HL-60/S4 treated with phorbol 12-myristate 13-acetate at 8.2 ng/mL for 4 days and 3 days (cell line): ENCODE results near the gene HILPDA.

Source experiments
- in situ Hi-C: fragments of 300-500 bp; cut with MboI; formaldehyde crosslinking; loops from 2 replicates; pipeline ENCODE4 v1.15.0; 2022; ENCODE audit warnings: low sequenced_read_pairs

Gene HILPDA, protein sequence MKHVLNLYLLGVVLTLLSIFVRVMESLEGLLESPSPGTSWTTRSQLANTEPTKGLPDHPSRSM

DNA sequence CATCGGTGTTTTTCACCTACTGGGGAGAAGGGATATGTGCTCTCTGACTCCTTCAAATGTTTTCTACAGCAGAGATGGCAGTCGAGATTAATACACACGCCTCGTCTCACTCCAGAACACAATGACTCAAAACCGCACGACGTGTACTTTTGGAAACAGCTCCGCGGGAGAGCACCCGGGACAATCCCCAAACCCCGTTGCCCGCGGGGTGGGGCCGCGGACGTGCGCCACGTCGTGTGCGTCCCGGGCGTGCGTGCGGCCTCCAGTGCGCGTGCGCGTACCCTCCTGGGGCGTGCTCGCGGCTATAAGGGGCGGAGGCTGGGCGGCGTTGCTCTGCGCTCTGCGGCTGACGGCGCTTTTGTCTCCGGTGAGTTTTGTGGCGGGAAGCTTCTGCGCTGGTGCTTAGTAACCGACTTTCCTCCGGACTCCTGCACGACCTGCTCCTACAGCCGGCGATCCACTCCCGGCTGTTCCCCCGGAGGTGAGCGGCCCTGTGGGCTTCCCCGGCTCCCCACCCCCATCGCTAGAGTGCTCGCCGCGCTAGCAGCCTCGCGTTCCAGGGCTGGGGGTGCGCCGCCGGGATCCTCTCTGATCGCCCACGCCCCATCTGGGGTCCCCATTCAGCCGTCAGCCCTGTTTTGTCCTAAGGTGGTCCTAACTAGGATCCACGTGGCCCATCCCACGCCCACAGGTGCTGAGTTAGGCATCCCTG, at the start of gene HILPDA:
Gene HILPDA (plus strand): TSS at position 336 of the 712 bp plus-strand sequence. CDS start 1,391 bp downstream, outside the sequence.
- in situ Hi-C loops: no loop called here

DNA sequence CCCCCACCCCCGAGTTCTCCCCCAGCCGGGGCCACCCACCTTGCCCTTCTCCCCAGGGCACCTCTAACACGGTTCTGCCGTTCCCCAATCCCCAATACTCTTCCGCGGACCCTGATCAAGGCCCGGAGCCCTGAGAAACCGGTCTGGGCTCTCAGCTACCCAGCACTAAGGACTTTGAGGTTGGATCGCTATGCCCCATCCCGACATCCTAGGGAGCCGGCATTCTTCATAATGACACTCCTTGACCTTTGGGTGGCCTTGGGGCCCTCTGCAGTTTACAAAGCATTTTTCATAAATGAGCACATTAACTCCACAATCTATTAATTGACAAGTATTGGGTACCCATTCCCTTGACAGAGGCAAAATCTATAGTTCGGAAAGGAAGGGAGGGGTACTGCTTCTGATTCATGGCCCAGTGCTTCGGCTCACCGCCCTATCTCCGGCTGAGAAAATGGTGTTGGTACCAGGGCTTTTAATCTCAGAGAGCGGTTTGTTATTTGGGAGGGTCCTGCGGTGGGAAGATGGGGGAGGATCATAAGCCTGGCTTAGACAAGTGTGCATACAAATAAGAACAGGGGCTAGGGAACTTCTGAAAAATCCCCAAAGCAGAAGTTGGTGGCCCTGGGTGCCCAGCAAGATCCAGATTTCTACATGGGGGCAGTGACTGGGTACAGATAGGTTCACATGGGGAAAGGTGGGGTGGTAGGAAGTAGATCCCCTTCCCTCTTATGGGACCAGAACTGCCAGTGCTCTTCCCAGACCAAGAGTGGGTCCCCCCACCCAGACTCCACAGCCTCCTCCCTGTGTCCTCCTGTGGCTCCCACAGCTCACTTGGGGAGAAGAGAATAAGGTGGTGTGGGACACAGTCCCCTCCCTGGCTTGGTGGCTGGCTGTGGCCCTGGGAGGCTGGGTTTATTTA, 49.1 kb upstream of the HILPDA start:
- in situ Hi-C loops: no loop called here

DNA sequence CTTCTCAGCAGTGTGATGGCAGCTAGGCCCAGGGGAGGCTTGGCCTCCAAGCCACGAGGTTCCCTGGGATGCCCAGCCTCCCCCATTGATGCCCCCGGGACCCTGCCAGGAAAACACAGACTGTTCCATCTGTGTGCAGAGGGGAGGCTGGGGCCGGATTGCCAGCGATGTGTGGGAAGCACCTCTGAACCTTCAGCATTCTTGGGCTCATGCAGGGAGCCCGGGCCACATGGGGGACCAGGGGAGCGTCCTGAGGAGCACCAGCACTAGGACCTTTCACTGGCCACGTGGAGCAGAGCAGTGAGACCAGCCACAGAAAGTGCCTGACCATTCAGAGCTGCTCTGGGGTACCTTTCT, 48.5 kb upstream of the HILPDA start:
- in situ Hi-C loops: no loop called here

DNA sequence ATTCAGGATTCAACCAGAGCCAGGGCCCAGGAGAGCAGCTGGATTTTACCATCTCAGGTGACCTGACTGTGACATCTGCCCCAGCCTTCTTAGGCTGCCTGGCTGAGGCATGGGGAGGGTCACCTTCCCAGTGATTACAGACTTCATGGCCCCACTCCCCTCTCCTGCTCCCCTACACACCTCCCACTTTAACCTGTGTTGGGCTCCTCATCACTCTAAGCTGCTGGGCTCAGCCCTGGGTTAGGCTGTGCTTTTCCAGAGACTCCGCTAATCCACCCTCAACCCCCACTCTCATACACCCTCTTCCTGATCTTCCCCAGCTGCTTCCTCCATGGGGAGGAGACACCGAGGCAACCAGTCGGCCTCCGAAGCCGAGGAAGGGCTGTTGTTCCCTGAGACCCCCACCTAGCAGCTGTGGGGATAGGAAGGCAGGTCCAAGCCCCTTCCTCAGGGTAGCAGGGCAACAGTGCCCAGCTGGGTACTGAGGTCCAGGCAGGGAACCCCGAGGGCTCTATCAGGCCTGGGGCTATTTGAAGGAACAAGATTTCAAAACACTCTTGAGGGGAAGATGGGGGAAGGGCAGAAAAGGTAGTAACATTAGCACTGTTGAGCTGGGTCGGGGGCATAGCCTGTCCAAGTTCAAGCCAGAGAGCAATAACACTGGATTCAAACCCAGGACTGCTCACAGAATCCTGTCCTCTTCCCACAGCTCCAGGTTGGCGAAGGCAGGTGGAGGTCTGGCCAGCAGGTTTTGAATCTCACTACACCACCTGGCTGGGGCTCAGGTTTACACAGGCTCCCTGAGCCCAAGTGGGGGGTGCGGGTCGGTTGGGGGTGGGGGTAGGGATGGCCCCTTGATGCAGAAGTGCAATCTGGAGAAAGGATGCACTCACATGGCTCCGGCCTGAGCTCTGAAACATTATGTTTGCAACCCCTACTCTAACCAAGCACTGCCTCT, 47.6 kb upstream of the HILPDA start:
- in situ Hi-C loops: no loop called here

DNA sequence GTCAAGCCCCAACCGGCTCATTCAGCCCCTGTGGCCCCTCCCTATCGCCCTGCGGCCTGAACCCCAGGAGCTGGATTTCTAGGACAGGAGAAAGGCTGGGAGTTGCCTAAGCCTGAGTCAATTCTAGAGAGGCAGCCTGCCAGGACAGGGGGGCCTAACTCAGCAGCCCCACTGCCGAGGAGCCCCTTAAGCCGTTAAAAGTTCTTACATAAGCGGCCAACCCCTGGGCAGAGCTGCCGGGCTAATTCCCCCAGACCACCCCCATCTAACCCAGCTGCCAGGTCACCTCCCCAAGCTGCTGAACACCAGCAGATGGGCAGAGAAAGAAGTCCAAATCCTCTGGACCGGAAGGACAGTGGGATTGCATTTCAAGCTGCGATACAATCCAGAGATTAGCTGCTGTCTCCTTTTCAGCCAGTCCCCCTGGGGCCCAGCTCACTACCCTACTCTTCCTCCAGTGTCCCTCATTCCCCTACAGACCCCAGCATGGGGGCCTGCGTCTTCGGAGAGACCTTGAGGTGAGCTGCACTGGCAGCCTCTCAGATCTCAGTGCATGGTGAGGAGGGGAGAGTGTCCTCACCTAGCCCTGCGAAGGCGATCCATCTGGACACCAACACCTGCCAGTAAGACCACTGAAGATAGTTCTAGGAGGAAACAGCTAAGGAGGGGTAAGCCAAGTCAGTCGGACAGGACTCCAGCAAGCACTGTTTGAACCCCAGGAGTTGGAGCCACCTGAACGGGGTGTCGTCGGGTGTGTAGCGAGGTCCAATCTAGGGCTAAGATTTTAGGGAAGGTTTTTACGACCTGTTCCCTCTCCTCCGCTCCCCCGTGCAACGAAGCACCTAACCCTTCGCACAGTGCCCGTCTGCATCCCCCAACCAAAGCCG, 46.7 kb upstream of the HILPDA start:
- in situ Hi-C loops: no loop called here

DNA sequence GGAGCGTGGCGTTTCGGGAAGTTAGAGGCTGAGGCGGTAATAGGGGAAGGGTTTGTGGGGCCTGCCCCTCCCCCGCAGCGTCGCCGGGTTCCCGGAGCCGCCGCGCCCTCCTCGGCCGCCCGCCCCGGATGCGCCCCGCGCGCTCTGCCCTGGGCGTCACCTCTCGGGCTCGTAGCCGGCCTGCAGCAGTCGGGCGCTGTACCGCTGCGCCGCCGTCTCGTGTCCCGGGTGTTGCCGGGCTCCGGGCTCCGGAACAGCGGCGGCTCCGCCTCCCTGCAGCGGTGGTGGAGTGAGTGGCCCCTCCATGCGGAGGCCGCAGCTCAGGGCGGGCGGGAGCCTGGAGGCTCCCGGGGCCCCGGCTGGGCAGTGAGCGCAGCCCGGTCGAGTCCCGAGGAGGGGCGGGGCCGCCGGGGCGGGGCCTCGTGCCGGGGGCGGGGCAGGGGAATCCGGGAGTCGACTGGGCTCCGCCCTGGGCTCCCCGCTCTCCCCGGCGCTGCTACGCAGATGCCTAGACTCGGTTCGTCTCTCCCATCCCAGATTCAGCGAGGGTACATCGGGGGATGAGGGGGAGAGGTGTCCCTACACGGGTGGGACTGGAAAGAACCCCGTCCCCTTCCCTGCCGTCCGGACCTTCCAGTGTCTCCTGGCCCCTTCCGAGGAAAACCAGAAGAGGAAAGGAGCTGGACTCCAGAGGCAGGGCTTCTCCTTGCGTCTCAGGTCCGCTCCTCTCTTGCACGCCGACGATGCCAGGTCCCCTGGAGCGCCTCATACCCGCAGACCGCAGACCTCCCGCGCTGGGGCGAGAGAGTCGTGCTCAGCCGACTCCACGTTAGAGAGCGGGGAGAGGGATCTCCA, 45.9 kb upstream of the HILPDA start, which contains the start of gene IMPDH1:
Gene IMPDH1 (minus strand): TSS at position 387 of the 855 bp plus-strand sequence. CDS start 81 bp downstream, at position 306.
- in situ Hi-C loops: no loop called here

DNA sequence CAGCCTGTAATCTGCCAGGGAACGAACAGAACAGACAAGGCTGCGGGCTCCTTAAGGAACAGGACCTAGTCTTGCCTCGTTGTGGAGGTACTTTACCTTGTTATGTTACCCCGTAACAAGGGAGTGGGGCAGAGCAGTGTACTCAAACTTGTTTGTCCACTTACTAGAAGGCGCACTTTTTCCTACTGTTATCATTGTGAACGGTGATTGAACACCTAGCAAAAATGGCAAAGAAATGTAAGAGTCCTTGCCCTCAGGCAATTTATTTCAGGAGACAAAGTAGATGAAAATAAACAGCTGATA, 45.3 kb upstream of the HILPDA start:
- in situ Hi-C loops: no loop called here

DNA sequence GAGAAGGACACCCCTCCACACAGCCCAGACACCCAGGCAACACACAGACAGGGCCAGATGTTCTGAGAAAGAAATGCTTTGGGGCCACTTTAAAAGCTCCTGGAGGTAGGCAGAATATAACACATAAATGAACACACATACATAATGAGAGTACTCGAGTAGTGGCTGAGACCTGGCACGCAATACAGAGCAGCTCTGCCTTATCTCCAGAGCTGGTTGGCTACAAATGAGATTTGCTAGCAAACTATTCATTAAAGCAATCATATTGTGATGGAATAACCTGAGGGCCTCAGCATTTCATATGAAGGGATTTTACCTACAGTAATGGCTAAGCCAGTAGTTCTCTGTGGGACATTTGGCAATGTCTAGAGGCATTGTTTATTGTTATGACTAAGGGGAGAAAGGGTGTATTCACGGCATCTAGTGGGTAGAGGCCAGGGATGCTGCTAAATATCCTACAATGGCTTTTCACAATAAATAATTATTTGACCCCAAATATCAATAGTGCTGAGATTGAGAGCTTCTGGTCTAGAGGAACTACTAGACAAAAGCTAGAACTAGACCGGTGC, 40.4 kb upstream of the HILPDA start:
- in situ Hi-C loops: no loop called here

DNA sequence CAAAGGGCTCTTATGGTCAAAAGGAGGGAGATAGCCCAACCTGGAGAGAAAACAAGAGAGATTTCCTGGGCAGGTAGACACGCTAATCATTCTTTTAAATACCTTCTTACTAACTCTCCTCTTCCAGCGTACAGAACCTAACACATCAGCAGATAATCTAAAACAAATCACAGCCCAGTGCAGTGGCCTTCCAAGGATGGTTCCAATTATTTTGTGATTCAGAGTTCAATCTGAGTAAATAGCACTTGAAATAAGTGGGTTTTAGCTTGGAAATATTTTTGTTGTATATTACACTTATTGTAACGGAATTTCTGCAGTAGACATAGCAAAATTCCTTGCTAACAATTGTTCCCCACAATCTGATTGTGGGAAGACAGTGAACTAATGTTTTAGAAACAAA, 38.6 kb upstream of the HILPDA start:
- in situ Hi-C loops: no loop called here

DNA sequence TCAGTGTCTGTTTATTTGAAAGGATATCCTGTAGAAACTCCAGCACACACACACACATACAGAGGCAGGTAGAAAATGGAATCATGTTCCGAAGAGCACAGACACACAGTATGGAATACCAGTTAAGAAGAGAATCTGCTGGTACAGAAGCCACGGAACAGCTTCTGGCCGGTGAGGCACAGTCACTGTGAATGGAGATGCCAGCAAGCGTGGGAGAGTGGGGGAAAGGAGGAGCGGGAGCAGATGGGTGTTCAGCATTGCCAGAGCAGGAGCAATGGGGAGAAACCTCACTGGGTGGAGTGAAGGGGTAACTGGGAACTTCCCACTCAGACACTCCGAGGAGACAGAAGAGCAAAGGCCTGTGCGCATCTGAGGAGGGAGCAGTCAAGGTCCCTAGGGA, 36.4 kb upstream of the HILPDA start:
- in situ Hi-C loops: no loop called here

DNA sequence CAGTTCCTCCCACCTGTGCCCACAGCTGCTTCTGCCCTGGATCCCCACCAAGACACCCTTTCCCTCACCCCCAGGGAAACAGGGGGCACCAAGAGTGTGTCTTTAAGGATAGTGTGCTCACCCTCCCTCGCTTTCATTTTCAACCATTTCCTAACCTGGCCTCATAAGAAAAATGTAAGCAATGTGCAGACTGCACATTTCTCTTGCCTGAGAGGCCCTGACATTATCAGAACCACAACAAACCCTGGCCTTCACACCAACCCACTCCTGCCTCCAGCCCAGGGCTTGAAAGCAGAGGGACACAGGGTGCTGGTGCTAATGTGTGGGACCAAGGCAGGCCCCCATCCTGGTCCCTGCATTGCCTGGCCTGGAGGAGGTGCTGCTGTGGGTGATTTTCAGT, 34.9 kb upstream of the HILPDA start:
- in situ Hi-C loops: no loop called here

DNA sequence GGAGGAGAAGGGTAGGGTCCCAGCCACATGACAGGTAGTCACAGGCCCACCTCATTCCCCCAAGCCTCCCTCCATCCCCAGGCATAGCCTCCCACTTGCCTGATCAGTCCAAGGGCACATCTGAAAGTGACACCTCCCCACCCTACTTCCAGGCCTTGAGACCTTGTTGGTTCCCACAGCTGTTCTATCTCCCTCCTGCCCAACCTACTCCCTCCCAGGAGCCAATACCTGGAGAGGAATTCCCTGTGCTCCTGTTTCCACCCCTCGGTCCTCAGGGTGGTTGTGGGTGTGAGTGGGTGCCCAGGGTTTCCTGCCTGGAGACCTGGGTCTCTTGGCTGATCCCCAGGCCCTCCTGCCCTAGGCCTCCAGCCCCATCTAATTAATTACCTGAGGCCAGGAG, 34.3 kb upstream of the HILPDA start:
- in situ Hi-C loops: no loop called here

DNA sequence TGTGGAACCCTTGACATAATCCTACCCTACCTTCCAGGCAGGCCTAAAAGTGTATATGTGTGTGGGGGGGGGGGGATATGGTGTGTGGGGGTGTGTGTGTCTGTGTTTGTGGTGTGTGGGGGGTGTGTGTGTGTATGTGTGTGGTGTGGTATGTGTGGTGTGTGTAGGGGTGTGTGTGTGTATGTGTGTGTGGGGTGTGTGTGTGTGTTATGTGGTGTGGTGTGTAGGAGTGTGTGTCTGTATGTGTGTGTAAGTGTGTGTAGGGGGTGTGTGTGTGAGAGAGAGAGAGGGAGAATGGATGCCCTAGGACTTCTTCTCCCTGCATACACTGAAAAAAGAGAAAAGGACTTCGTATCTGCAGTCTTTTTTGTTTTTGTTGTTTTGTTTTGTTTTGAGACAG, 33.6 kb upstream of the HILPDA start:
- in situ Hi-C loops: no loop called here

DNA sequence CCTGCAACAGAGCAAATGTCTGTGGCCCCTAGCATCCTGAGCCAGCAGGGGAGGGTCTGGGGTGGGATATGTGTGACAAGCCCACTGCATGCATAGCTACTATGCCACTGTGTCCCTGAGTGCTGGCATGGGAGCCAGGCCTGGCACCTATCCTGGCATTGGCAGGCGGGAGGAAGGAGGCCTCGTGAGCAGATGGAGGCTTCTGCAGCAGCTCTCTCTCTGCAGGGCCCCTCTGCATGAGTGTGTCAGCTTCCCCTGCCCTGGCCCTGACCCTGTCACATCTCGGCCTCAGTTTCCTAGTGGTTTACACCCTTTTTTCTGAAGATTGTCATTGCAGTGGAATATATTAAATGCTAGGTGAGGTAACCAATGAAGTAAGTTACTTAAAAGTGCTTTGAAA, 32.8 kb upstream of the HILPDA start:
- in situ Hi-C loops: no loop called here

DNA sequence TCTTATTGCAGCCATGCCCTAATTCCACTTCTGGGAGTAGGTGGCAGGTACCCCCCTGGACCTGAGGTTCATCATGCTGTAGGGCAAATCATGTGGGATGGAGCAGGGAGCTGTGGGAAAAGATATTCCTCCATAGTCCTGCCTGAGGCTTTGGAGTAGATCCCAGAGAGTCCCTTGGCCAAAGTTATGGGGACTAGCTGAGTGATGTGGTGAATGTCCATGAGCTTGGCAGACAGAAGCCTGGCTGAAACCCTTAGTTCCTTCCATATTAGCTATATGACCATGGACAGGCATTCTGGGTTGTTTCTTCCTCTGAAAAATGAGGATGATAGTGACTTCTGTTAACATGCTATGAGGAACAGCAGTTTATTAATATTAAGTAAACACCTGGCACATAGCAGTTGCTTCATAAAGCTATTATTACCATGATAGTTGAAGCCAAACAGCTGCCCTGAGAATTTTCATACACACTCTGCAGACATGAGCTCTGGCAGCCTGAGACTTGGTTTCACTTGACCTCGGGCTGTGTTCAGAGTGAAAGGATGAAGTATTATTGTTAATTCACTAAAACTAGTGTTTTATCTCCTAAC, 30.9 kb upstream of the HILPDA start:
- in situ Hi-C loops: no loop called here

DNA sequence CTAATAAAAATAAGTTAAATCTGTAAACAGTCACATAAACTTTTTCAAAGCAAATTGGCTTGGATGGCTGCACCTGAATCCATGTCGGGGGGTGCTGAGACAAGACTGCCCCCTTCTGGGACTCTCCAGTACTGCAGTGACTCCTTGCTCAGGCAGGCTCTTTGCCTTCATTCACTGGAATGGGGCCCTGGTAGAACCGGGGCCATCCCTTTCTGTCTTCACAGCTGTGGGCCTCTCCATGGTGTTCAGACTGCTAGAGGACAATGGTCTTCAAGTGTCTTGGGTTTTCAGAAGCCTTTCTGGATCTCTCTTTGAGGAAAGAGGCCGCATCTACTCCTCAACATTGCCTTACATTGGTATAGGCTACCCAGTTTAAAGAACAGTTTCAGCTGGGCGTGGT, 29.8 kb upstream of the HILPDA start:
- in situ Hi-C loops: no loop called here

DNA sequence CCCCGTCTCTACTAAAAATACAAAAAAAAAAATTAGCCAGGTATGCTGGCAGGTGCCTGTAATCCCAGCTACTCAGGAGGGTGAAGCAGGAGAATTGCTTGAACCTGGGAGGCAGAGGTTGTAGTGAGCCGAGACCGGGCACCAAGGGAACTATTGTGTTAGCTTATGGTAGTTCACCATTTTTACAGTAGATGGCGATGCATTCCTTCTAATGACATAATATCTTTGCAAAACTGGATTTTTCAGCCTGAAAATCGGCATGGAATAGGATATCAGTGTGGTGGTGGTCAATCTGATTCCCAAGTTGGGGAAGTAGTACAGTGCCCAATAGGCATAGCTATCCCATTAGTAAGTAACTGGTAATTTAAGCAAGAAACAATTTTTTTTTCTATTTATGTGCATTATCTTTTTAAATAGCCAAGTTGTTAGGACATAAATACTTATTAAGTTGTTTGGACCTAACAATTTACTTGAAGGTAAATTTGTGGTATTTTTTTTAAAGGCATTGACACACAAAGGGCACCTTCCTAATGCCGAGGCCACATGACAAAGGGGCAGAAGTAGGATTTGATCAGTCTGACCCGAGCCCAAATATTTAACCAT, 28.3 kb upstream of the HILPDA start:
- in situ Hi-C loops: no loop called here

DNA sequence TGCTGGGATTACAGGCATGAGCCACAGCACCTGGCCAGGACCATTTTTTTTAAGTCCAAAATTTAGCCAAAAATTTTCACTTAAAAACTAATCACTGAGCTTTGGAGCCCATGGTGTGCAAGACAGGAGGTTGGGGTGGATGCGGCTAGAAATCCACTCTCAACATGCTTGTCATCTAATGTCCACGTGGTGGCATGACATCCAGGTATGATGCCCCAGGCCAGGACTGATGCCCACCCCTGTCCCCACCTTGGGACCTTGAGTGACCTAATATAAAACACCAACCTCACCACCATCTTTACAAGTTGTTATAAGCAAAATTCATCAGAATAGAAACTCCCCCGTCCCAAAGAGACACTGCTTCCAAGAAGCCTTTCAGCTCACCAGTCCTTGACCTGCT, 25.5 kb upstream of the HILPDA start:
- in situ Hi-C loops: no loop called here
